GM19397 (cell line): ENCODE data around the gene CCDC86.

Experiments
- ATAC-seq: cut with Tn5 transposase; IDR thresholded peaks from one replicate; pipeline ENCODE4 v1.9.1; 2021; ENCODE audit warnings: mild to moderate bottlenecking, moderate library complexity; ENCODE audit not compliant: unreplicated experiment

Gene CCDC86

GRCh38 chr11:60867871-60868681 lies 26.2 kb downstream of the CCDC86 start:
- ATAC-seq = no peak

GRCh38 chr11:60868682-60869450 lies 27.0 kb downstream of the CCDC86 start:
- ATAC-seq = no peak

- no peak for ATAC-seq
Measured at GRCh38 chr11:60869451-60869825, 27.5 kb downstream of the CCDC86 start.

- no peak for ATAC-seq
Measured at GRCh38 chr11:60870276-60870675, 28.4 kb downstream of the CCDC86 start.

DNA sequence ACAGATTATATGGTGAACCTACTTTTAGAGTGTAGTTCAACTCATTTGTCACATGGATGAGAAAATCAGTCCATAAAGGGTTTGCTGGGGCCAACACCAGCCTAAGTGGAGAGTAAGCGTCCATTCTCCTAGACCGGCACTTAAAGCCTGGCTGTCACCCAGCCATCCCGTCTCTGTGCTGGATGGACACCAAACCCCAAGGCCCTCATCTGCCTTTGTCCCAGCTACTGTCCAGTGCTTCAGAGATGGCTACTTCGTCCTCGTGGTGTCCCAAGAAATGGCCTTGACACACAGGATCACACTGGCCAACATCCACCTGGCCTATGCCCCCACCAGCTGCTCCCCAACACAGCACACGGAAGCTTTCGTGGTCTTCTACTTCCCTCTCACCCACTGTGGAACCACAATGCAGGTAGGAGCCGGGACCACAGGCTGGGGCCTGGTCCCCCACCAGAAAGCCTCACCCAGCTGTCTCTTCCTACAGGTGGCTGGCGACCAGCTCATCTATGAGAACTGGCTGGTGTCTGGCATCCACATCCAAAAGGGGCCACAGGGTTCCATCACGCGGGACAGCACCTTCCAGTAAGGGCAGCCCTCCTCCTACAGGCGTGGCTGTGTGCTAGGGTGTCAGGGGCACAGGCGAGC lies 28.9 kb downstream of the CCDC86 start:
- no peak for ATAC-seq

DNA sequence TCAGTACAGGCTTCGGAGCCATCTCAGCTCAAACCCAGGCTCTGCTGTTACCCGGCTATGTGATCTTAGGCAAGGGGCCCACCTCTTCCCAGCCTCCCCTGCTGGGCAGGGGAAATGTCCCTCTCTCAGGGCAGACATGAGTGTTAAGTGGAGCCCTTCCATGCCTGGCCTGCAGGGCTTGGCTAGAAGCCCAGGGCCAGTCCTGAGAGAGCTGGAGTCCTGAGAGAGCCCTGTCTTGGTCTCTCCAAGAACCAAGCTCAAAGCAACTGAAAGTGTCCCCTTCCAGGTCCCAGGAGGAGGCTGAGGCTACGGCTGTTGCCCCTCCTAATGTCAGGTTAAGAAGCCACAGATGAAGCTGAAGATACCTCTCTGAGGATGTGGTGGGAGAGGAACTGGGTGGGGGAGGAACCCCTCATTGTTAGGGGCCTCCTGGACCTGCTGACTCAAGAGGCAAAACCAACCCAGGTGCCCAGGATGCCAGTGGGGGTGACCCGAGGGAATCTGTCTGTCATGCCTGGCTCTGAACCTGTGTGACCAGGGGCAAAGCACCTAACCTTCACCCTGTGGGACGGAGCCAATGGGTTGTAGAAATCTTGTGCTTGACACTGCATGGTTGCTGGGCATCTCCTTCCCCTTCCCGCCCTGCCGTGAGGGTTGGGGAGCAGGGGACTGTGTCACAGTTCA lies 29.6 kb downstream of the CCDC86 start:
- ATAC-seq = no peak

DNA sequence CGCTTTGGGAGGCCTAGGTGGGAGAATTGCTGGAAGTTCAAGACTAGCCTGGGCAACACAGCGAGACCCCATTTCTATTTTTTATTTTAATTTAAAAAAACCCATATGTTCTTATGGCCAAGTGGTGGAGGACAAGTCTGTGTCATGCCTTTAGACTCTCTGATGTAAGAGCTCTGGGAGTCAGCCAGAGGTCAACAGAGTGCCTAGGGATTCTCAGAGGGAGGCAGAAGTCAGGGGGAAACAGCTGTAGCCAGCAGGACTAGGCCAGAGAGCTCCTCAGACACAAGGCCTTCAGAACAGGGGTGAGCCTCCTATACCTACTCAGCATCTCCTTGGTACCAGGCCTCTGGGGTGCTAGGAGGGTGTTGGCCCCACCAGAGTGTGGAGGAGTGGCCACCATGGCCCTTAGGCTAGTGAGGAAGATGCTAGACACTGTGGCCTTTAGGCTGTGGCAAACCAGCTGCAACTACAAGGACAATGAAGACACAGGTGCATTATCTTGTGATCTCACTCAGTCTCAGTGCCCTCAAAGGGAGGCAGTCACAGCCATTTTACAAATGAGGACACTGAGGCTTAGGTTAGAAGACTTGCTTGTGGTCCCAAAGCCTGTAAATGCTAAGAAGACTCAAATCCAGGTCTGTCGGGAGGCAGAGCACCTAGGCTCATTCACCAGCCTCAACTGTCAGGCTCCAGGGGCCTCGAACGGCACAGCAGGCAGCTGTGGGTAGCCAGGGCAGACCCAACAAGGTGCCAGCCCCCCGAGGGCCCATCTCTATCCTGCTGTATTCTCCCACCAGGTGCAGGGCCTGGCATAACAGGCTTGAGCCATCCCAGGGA lies 30.4 kb downstream of the CCDC86 start:
- no peak for ATAC-seq

GRCh38 chr11:60872961-60873524 lies 31.1 kb downstream of the CCDC86 start:
- no peak for ATAC-seq

- ATAC-seq = no peak
Measured at GRCh38 chr11:60873533-60873932, 31.6 kb downstream of the CCDC86 start.

DNA sequence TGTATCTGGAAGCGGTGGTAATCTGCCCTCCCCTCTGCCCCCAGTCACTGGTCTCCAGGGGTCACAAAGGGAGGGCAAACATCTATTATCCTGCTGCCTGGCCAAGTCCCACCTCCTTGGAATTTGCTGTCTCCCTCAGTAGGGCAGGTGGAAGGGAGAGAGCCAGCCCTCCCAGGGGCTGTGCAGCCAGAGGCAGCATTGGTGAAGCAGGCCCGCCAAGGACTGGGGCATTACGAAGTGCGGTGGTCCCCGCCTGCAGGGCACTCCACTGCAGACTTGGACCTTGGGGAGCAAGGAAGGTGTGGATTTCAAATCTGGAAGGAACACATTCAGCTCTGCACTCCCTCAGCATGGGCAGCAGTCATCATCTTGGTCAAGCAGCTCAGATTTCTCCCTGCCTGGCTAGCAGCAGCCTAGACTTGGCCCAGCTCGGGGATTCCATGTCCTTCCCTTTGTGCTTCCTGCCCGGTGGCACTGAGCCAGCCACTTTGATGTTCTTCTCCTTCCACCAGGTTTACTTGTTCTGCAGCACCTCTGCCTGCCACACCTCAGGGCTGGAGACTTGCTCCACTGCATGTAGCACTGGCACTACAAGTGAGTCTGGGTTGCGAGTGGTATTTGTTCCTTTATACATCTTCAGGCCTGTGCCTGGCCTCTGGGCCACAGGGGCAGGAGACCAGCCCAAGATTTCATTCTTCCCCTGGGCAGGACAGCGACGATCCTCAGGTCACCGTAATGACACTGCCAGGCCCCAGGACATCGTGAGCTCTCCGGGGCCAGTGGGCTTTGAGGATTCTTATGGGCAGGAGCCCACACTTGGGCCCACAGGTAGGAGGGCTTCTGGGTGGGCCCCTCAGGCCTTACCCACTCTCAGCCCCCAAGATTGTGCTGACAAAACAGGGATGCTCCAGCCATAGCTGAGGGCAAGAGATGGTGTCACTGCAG lies 32.8 kb downstream of the CCDC86 start:
- ATAC-seq = no peak

DNA sequence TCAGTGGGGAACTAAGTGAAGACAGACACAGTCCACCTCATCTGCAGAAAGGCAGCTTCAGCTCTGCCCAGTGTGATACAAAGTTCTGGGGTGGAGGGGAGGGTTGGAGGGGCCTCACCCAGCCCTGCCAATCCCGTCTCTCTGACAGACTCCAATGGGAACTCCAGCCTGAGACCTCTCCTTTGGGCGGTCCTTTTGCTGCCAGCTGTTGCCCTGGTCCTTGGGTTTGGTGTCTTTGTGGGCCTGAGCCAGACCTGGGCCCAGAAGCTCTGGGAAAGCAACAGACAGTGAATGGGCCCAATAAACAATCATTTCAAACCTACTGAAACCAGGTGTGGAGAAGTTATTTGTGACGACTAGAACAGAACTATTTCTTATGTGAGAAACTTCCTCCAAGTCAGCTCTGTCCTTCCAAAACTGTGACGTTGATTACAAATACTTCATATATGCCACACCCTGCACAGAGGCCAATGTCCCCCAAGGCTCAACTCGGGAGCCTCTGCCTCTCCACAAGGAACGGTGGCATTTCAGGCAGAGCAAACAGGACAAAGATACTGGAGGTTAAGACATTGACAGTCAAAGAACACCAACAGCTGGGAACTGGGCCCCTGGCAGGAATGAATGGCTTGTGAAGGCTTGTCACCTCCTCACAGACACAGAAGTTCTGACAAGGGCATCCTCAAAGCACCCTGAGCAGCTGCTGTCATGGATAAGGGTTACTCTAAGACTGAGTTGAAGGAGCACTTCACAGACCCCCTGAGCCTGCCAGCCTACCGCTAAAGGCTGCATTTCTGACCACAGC lies 33.7 kb downstream of the CCDC86 start:
- no peak for ATAC-seq

GRCh38 chr11:60876168-60876485 lies 34.2 kb downstream of the CCDC86 start:
- no peak for ATAC-seq

GRCh38 chr11:60878245-60879101 lies 36.6 kb downstream of the CCDC86 start:
- ATAC-seq = no peak

GRCh38 chr11:60879104-60879503 lies 37.2 kb downstream of the CCDC86 start:
- no peak for ATAC-seq

DNA sequence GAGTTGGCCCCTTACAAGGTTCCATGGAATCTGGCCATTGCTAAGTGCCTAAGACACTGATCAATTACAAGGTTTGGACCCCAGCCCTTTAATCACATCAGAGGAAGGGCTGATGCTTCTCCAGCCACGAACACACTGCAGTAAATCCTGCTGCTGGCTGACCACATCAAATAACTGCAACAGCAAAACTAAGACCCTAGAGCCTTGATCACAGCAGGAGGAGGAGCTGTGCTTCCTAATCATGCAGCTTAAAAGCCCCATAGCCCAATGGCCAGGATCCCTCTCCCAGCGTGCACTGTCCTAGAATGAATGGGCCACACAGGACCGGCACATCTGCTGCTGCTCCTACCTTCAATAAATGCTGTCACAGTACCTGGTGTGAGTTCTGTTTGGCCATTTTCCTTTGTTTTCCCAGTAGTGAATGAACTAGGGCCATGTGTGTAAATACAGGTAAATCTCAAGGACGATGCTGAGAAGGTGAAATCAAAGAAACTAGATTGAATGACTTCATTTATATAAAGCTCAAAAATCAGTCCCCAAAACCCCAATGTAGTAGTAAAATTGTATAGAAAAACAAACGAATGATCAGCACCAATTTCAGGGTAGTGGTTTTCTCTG lies 38.2 kb downstream of the CCDC86 start:
- ATAC-seq = no peak

- ATAC-seq = no peak
Measured at GRCh38 chr11:60880643-60881282, 38.9 kb downstream of the CCDC86 start.
